Adrenal gland (tissue), 12 donors: ENCODE data around the gene GSTA3. TPM values are rescaled to one million over a fixed set of nuclear protein-coding genes. Genes with fewer than 3 reads are reported as not detected.
A peak's percentile ranks its signal among the peaks of the same experiment; 100 is the strongest.

Experiments
- DNase-seq, 7 donors: peaks; one replicate each; pipeline ENCODE4 v3.0.0-alpha.2; 2019 to 2020
- H3K27ac ChIP-seq, 5 donors: fragments of 200-600 bp; sonication (generic) in 4 of 5; 1 replicate in 3 of 5; 2 replicates in 2 of 5; pipeline versions ENCODE4 v1.5.1 to v1.8.0; 2016 to 2020; ENCODE audit warnings: mild to moderate bottlenecking in 1 of 5
- H3K27me3 ChIP-seq: fragments of 200-600 bp; 2 replicates; pipeline ENCODE4 v1.8.0; 2021
- H3K36me3 ChIP-seq, 2 donors: fragments of 200-600 bp; replicated peaks in 1 of 2; 1 replicate in 1 of 2; 2 replicates in 1 of 2; pipeline versions ENCODE4 v1.5.1 to v1.8.0; 2018 to 2022
- H3K4me1 ChIP-seq, 2 donors: fragments of 200-600 bp; replicated peaks in 1 of 2; 1 replicate in 1 of 2; 2 replicates in 1 of 2; pipeline versions ENCODE4 v1.5.1 to v1.8.0; 2018 to 2021
- H3K4me3 ChIP-seq, 4 donors: fragments of 200-600 bp; sonication (generic) in 3 of 4; one replicate each; pipeline ENCODE4 v1.5.1; 2016 to 2018
- H3K9me3 ChIP-seq, 3 donors: fragments of 200-600 bp; sonication (generic) in 1 of 3; replicated peaks in 1 of 3; 1 replicate in 2 of 3; 2 replicates in 1 of 3; pipeline versions ENCODE4 v1.5.1 to v1.8.0; 2016 to 2021
- POLR2A ChIP-seq, 2 donors: fragments of 450-650 bp; IDR thresholded peaks; one replicate each; pipeline ENCODE4 v1.6.1; 2017; ENCODE audit warnings: antibody characterized with exemption in 2 of 2, mild to moderate bottlenecking in 2 of 2, moderate library complexity in 1 of 2
- WGBS, 4 donors: extraction: QIAGEN DNeasy Blood & Tissue Kit in 2 of 4; methylation state at CpG; one replicate each; pipeline versions ENCODE4 v1.1.5 to v1.1.7; 2013 to 2017; 5-methylcytosine and 5-hydroxymethylcytosine counted together
- intact Hi-C, 2 donors: fragments of 100-400 bp; cut with DNase I; formaldehyde crosslinking; loops; one replicate each; pipeline versions ENCODE4 v1.14.1 to v1.15.0; 2022 to 2023
- polyA plus RNA-seq, 3 donors: library from polyadenylated mRNA; stranded (reverse); fragments of 200-250 nt in 2 of 3; fragments of 350-450 nt in 1 of 3; fragmentation: Illumina TruSeq in 1 of 3; extraction: RNeasy Lipid Tissue Mini Kit (QIAGEN cat#74804) in 1 of 3; gene quantifications; one replicate each; pipeline ENCODE4 v1.2.3, GENCODE V29; 2013 to 2014
- total RNA-seq, 9 donors: library from RNA; depleted of rRNA in 4 of 9; stranded (reverse); fragments of >200 nt in 4 of 9; fragments of 120-200 nt in 1 of 9; fragmentation: NEBNext Ultra II Directional in 1 of 9; extraction: Animal tissue kit (Norgen Biotek cat#: 25700) in 1 of 9; gene quantifications; one replicate each; pipeline versions ENCODE4 v1.1.0 to v1.2.4, GENCODE V29; 2013 to 2023
- TF ChIP-seq, protein P1 (sequence below), 6 experiments: fragments of 450-650 bp in 4 of 6; fragments of 200-600 bp in 2 of 6; sonication (generic) in 1 of 6; IDR thresholded peaks; 1 replicate in 5 of 6; 2 replicates in 1 of 6; pipeline versions ENCODE4 v1.5.1 to v1.8.0; 2016 to 2021; ENCODE audit warnings: antibody characterized with exemption in 6 of 6, mild to moderate bottlenecking in 2 of 6, moderate library complexity in 1 of 6
- donor health status: healthy with polysubstance abuse.
- donor health status: Bipolar disorder and iron deficiency.
- donor health status: DM: yes; HTN: yes; CAD: no.
- donor health status: DM: no; HTN: no; CAD: no.
- donor health status: DM: no; HTN: no; CAD: no.
- donor health status: DM: yes; HTN: yes; CAD: no.

Gene GSTA3
- total and polyA plus RNA-seq, 12 donors = 8.1 to 431 (median 43.0) TPM

DNA sequence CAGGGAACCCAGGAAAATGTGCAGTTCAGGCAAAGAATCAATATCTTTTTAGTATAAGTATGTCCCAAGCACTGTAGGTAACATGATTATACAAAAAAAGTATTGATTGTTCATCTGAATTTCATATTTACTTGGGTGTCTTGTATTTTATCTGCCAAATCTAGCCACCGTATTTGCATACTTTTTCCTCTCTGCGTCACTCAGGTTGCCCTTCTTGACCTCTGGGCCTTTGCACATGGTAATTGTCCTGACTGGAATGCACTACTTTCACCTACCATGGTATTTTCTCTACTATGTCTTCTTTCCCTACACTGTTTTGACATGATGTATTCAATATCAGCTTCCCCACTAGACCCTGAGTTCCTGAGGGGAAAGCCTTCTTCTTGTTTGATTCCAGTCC is 15.2 kb downstream of the GSTA3 start:
- H3K36me3 ChIP-seq = no peaks in the 10 kb centered on the region
- H3K4me3 ChIP-seq = no peak overlapping the region
- intact Hi-C loops = loop anchor here in 1 of 2 donors (10.0 kb wide), 1 partner anchor 91 kb away; no protein-coding TSS in a partner anchor
- peak overlapping the region; percentile 63 to 85 (median 75) for H3K27ac ChIP-seq
- DNase-seq = peak in 1 of 7 donors; percentile 13
- TF ChIP-seq POLR2A (IDR thresholded peaks at IDR 0.05) = no peak
- TF ChIP-seq, protein P1, sequence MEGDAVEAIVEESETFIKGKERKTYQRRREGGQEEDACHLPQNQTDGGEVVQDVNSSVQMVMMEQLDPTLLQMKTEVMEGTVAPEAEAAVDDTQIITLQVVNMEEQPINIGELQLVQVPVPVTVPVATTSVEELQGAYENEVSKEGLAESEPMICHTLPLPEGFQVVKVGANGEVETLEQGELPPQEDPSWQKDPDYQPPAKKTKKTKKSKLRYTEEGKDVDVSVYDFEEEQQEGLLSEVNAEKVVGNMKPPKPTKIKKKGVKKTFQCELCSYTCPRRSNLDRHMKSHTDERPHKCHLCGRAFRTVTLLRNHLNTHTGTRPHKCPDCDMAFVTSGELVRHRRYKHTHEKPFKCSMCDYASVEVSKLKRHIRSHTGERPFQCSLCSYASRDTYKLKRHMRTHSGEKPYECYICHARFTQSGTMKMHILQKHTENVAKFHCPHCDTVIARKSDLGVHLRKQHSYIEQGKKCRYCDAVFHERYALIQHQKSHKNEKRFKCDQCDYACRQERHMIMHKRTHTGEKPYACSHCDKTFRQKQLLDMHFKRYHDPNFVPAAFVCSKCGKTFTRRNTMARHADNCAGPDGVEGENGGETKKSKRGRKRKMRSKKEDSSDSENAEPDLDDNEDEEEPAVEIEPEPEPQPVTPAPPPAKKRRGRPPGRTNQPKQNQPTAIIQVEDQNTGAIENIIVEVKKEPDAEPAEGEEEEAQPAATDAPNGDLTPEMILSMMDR (IDR thresholded peaks at IDR 0.05) = no peak
- no peaks in the 10 kb centered on the region for H3K9me3 ChIP-seq
- H3K27me3 ChIP-seq = no peaks in the 10 kb centered on the region
- peaks cover 18 to 20% of the 10 kb centered on the region in 2 donors for H3K4me1 ChIP-seq
- 33 to 62% (median 41%) methylated on average over 2 of the region's 2 CpGs for WGBS, 4 donors

DNA sequence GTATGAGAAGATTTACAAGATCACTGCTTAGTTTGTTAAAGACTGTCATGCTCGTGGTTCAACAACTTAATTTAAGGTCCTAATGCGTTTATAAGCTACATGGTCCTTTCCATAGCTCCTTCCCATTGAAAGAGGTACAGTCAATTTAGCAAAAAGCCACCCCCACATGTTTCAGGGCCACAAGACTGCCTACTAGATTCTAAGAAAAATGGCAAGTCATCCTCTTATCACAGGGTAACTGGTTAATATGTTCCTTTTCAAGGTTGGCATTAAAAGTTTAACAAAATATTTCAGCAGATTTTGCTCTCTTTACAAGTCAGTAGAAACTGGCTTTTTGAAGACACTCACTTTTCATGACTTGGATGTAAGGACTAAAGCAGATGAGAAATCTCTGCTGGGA is 15.7 kb downstream of the GSTA3 start:
- Histone ChIP-seq H3K4me3 (no peak overlapping the region), H3K27me3 (no peaks in the 10 kb centered on the region), H3K9me3 (no peaks in the 10 kb centered on the region), H3K36me3 (no peaks in the 10 kb centered on the region), H3K4me1 (peaks cover 18 to 20% of the 10 kb centered on the region in 2 donors), H3K27ac (peak overlapping the region; percentile 63 to 85 (median 75))
- WGBS, 4 donors = 30 to 44% (median 36%) methylated on average over 2 of the region's 2 CpGs
- DNase-seq = no peak
- intact Hi-C loops = loop anchor here in 1 of 2 donors (10.0 kb wide), 1 partner anchor 91 kb away; no protein-coding TSS in a partner anchor
- no peak for TF ChIP-seq POLR2A (IDR thresholded peaks at IDR 0.05)

DNA sequence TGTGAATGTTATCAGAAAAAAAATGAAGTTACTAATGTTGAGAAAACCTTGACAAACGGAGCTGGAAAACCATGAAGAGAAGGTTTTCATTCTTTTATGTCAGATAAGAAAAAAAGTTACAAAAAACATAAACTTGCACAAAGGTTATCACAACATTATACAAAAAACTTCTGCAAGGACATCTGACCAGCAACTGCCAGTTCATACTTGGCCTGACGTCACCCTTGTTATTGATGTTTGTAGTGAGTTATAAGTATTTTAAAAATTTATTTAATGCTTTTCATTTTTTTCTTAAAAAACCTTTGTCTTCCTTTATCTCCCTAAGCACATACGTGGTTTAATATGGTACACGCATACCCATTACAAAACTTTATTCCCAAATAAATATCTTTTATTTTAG is 16.3 kb downstream of the GSTA3 start:
- peaks cover 18 to 20% of the 10 kb centered on the region in 2 donors for H3K4me1 ChIP-seq
- WGBS, 4 donors = 30 to 33% (median 32%) methylated on average over 4 of the region's 4 CpGs
- no peaks in the 10 kb centered on the region for H3K9me3 ChIP-seq
- peak overlapping the region; percentile 63 to 85 (median 75) for H3K27ac ChIP-seq
- no peak overlapping the region for H3K4me3 ChIP-seq
- no peak for TF ChIP-seq POLR2A (IDR thresholded peaks at IDR 0.05)
- TF ChIP-seq, protein P1 (IDR thresholded peaks at IDR 0.05) = no peak
- DNase-seq = peak in 6 of 7 donors; percentile 49 to 77 (median 54)
- no peaks in the 10 kb centered on the region for H3K27me3 ChIP-seq
- H3K36me3 ChIP-seq = no peaks in the 10 kb centered on the region
- intact Hi-C loops = loop anchor here in 1 of 2 donors (10.0 kb wide), 1 partner anchor 92 kb away; no protein-coding TSS in a partner anchor

DNA sequence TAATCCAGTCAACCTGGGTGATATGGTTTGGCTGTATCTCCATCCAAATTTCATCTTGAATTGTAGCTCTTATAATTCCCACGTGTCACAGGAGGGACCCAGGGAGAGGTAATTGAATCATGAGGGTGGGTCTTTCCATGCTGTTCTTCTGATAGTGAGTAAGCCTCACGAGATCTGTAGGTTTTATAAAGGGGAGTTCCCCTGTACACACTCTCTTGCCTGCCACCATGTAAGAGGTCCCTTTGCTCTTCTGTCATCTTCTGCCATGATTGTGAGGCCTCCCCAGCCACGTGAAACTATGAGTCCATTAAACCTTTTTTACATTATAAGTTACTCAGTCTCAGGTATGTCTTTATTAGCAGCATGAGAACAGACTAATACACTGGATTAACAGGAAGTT is 19.5 kb downstream of the GSTA3 start:
- no peaks in the 10 kb centered on the region for H3K36me3 ChIP-seq
- no peak overlapping the region for H3K4me3 ChIP-seq
- H3K27me3 ChIP-seq = no peaks in the 10 kb centered on the region
- no peak for DNase-seq
- H3K27ac ChIP-seq = no peak overlapping the region
- TF ChIP-seq POLR2A (IDR thresholded peaks at IDR 0.05) = no peak
- TF ChIP-seq, protein P1 (IDR thresholded peaks at IDR 0.05) = no peak
- no peaks in the 10 kb centered on the region for H3K9me3 ChIP-seq
- intact Hi-C loops = loop anchor here in 1 of 2 donors (10.0 kb wide), 1 partner anchor 95 kb away; no protein-coding TSS in a partner anchor
- 91 to 98% (median 93%) methylated on average over 3 of the region's 3 CpGs for WGBS, 4 donors
- H3K4me1 ChIP-seq = peaks cover 18 to 20% of the 10 kb centered on the region in 2 donors
